GM19455 (cell line): ENCODE data around the gene CHAF1B.

Experiments used
- ATAC-seq: cut with Tn5 transposase; IDR thresholded peaks from one replicate; pipeline ENCODE4 v1.9.1; 2021; ENCODE audit not compliant: unreplicated experiment

CHAF1B gene

GRCh38 chr21:36425286-36425685, 40.1 kb downstream of the CHAF1B start:
- ATAC-seq, result no peak

GRCh38 chr21:36427502-36427901, 42.3 kb downstream of the CHAF1B start:
- no peak for ATAC-seq

- ATAC-seq, result no peak
Measured at GRCh38 chr21:36428761-36429432, 43.7 kb downstream of the CHAF1B start.

GRCh38 chr21:36429947-36430546, 44.9 kb downstream of the CHAF1B start:
- ATAC-seq, result peak; percentile 81

- no peak for ATAC-seq
Measured at GRCh38 chr21:36430841-36431240, 45.6 kb downstream of the CHAF1B start.

- no peak for ATAC-seq
Measured at GRCh38 chr21:36431252-36431651, 46.1 kb downstream of the CHAF1B start.

GRCh38 chr21:36433059-36433709, 48.0 kb downstream of the CHAF1B start:
- no peak for ATAC-seq

GRCh38 chr21:36434144-36434543, 49.0 kb downstream of the CHAF1B start:
- no peak for ATAC-seq

GRCh38 chr21:36436829-36437744, 51.9 kb downstream of the CHAF1B start:
- no peak for ATAC-seq

GRCh38 chr21:36437745-36438128, 52.5 kb downstream of the CHAF1B start:
- ATAC-seq, result no peak

GRCh38 chr21:36441715-36442114, 56.5 kb downstream of the CHAF1B start:
- no peak for ATAC-seq

- no peak for ATAC-seq
Measured at GRCh38 chr21:36446301-36446700, 61.1 kb downstream of the CHAF1B start.

GRCh38 chr21:36450511-36450910, 65.3 kb downstream of the CHAF1B start:
- ATAC-seq, result no peak

- ATAC-seq, result no peak
Measured at GRCh38 chr21:36451506-36451905, 66.3 kb downstream of the CHAF1B start.

GRCh38 chr21:36452281-36452825, 67.2 kb downstream of the CHAF1B start:
- no peak for ATAC-seq

- no peak for ATAC-seq
Measured at GRCh38 chr21:36454093-36454531, 68.9 kb downstream of the CHAF1B start.

GRCh38 chr21:36454706-36455105, 69.5 kb downstream of the CHAF1B start:
- ATAC-seq, result no peak

GRCh38 chr21:36456729-36457414, 71.7 kb downstream of the CHAF1B start:
- no peak for ATAC-seq

- ATAC-seq, result no peak
Measured at GRCh38 chr21:36459098-36459497, 73.9 kb downstream of the CHAF1B start.

- no peak for ATAC-seq
Measured at GRCh38 chr21:36460866-36461265, 75.7 kb downstream of the CHAF1B start.
